ENCODE measurements around the gene TFAP2E. TPM values are rescaled to one million over a fixed set of nuclear protein-coding genes. Genes with fewer than 3 reads are reported as not detected.
A peak's percentile ranks its signal among the peaks of the same experiment; 100 is the strongest.

TFAP2E gene
- not detected for total RNA-seq

GRCh38 chr1:35573198-35574124 lies at the start of gene TFAP2E:
TSS of gene TFAP2E (plus strand) at chr1:35573314. CDS start at chr1:35573578, 264 bp downstream.
- no peak within 1 kb of the TSS for H3K27ac ChIP-seq
- no peaks in the 10 kb centered on the region for H3K36me3 ChIP-seq
- peaks cover 3 to 8% of the 10 kb centered on the region in 2 donors for H3K4me1 ChIP-seq
- in situ Hi-C loops (cut with MboI; ENCODE audit: low sequenced_read_pairs in 4 of 4) (no loop called here), intact Hi-C loops (cut with DNase I; ENCODE audit: low total_unique reads) (no loop called here)
- no peak for TF ChIP-seq POLR2A (IDR thresholded peaks at IDR 0.05)
- no peak for TF ChIP-seq CTCF (IDR thresholded peaks at IDR 0.05 in 4 of 5, conservative IDR thresholded peaks at IDR 0.05 in 1 of 5)
- H3K9me3 ChIP-seq = no peaks in the 10 kb centered on the region
- peaks cover 67 to 89% (median 74%) of the 10 kb centered on the region in 3 donors for H3K27me3 ChIP-seq
- ATAC-seq = no peak
- H3K4me3 ChIP-seq = peak within 1 kb of the TSS; percentile 34 to 45 (median 42)
- peak in 1 of 2 donors; percentile 6 for DNase-seq

GRCh38 chr1:35524106-35524505 lies 49.0 kb upstream of the TFAP2E start:
- TF ChIP-seq CTCF (IDR thresholded peaks at IDR 0.05 in 4 of 5, conservative IDR thresholded peaks at IDR 0.05 in 1 of 5) = no peak
- TF ChIP-seq POLR2A (IDR thresholded peaks at IDR 0.05) = no peak
- intact Hi-C loops (cut with DNase I; ENCODE audit: low total_unique reads) = no loop called here
- no peak for ATAC-seq

GRCh38 chr1:35530168-35530567 lies 42.9 kb upstream of the TFAP2E start:
- H3K36me3 ChIP-seq = peaks cover 0 to 11% of the 10 kb centered on the region in 2 donors
- no peak overlapping the region for H3K4me3 ChIP-seq
- no peak overlapping the region for H3K27ac ChIP-seq
- peaks cover 12 to 38% of the 10 kb centered on the region in 2 donors for H3K4me1 ChIP-seq
- TF ChIP-seq POLR2A (IDR thresholded peaks at IDR 0.05) (no peak), CTCF (IDR thresholded peaks at IDR 0.05 in 4 of 5, conservative IDR thresholded peaks at IDR 0.05 in 1 of 5) (no peak)
- ATAC-seq = no peak
- DNase-seq = no peak
- H3K9me3 ChIP-seq = no peaks in the 10 kb centered on the region
- in situ Hi-C loops (cut with MboI; ENCODE audit: low sequenced_read_pairs in 4 of 4) = no loop called here
- H3K27me3 ChIP-seq = no peaks in the 10 kb centered on the region
- intact Hi-C loops (cut with DNase I; ENCODE audit: low total_unique reads) = no loop called here

More at GRCh38 chr1:35524106-35524505, 49.0 kb upstream of the TFAP2E start:
- H3K4me3 ChIP-seq = no peak overlapping the region
- H3K4me1 ChIP-seq = no peaks in the 10 kb centered on the region
- H3K27ac ChIP-seq = no peak overlapping the region
- DNase-seq = no peak
- H3K9me3 ChIP-seq = no peaks in the 10 kb centered on the region
- in situ Hi-C loops (cut with MboI; ENCODE audit: low sequenced_read_pairs in 4 of 4) = no loop called here
- H3K36me3 ChIP-seq = peaks cover 0 to 3% of the 10 kb centered on the region in 2 donors
- H3K27me3 ChIP-seq = no peaks in the 10 kb centered on the region

GRCh38 chr1:35530946-35531345 lies 42.2 kb upstream of the TFAP2E start:
- TF ChIP-seq POLR2A (IDR thresholded peaks at IDR 0.05) = no peak
- no peak for ATAC-seq
- Histone ChIP-seq H3K4me3 (no peak overlapping the region), H3K27me3 (no peaks in the 10 kb centered on the region), H3K9me3 (no peaks in the 10 kb centered on the region), H3K4me1 (peaks cover 12 to 45% of the 10 kb centered on the region in 2 donors), H3K36me3 (peaks cover 0 to 7% of the 10 kb centered on the region in 2 donors), H3K27ac (no peak overlapping the region)
- intact Hi-C loops (cut with DNase I; ENCODE audit: low total_unique reads) (no loop called here), in situ Hi-C loops (cut with MboI; ENCODE audit: low sequenced_read_pairs in 4 of 4) (no loop called here)
- DNase-seq = no peak

GRCh38 chr1:35531368-35531767 lies 41.7 kb upstream of the TFAP2E start:
- Histone ChIP-seq H3K27me3 (no peaks in the 10 kb centered on the region), H3K4me1 (peaks cover 15 to 50% of the 10 kb centered on the region in 2 donors), H3K36me3 (peaks cover 0 to 7% of the 10 kb centered on the region in 2 donors), H3K27ac (no peak overlapping the region), H3K9me3 (no peaks in the 10 kb centered on the region), H3K4me3 (no peak overlapping the region)
- in situ Hi-C loops (cut with MboI; ENCODE audit: low sequenced_read_pairs in 4 of 4) (no loop called here), intact Hi-C loops (cut with DNase I; ENCODE audit: low total_unique reads) (no loop called here)
- TF ChIP-seq POLR2A (IDR thresholded peaks at IDR 0.05) = no peak
- no peak for TF ChIP-seq CTCF (IDR thresholded peaks at IDR 0.05 in 4 of 5, conservative IDR thresholded peaks at IDR 0.05 in 1 of 5)
- DNase-seq = no peak
- ATAC-seq = no peak

Data from gastrocnemius medialis (tissue), 4 donors.